ENCODE results near the gene RPTOR. TPM values are rescaled to one million over a fixed set of nuclear protein-coding genes. Genes with fewer than 3 reads are reported as not detected.
A peak's percentile ranks its signal among the peaks of the same experiment; 100 is the strongest.

The RPTOR gene
- polyA plus RNA-seq, 1 of the 3 experiments (the other 2 are of a cell fraction) = 14.9 TPM

GRCh38 chr17:80795090-80795580 is 250.5 kb downstream of the RPTOR start:
- no peak for DNase-seq
- CTCF ChIA-PET = interaction anchor here (0.7 to 1.9 kb wide), 6 partner anchors 10 to 228 kb away, joined by 3 to 5 read pairs (median 4); no protein-coding TSS in a partner anchor
- WGBS (ENCODE audit: low lambda C conversion rate) = 92% methylated on average over 12 of the region's 12 CpGs
- H3K9me2 ChIP-seq = no peaks in the 10 kb centered on the region
- no peak overlapping the region for H3K9ac ChIP-seq
- POLR2A ChIA-PET = interaction anchor here (0.6 to 1.0 kb wide), 2 partner anchors 13 to 206 kb away, joined by 3 to 4 read pairs; no protein-coding TSS in a partner anchor
- no peaks in the 10 kb centered on the region for H3K27me3 ChIP-seq (ENCODE audit: insufficient read depth)
- H3K4me3 ChIP-seq (ENCODE audit: low read depth in 2 of 2, low read length in 1 of 2) = no peak overlapping the region
- no peaks in the 10 kb centered on the region for H3K36me3 ChIP-seq (replicated peaks in 1 of 2; ENCODE audit: control insufficient read depth in 1 of 2, insufficient read depth in 2 of 2, low read length in 1 of 2)
- no peak overlapping the region for H2AFZ ChIP-seq (ENCODE audit: low read depth)
- H3K9me3 ChIP-seq = no peaks in the 10 kb centered on the region
- H3K27ac ChIP-seq (ENCODE audit: low read depth in 2 of 2, low read length in 1 of 2) = peak overlapping the region in 1 of 2 experiments; percentile 81; a peak in 2 of 4 replicates
- H3K79me2 ChIP-seq (ENCODE audit: insufficient read depth) = no peaks in the 10 kb centered on the region; the same call in 1 of the 2 replicates
- no peak overlapping the region for H3K4me2 ChIP-seq
- H3K4me1 ChIP-seq (ENCODE audit: control insufficient read depth in 1 of 2, insufficient read depth in 2 of 2, low read depth in 1 of 2, low read length in 1 of 2) = peaks cover 41 to 53% of the 10 kb centered on the region in 2 experiments
- H3F3A ChIP-seq (replicated peaks; ENCODE audit: insufficient read depth) = peaks cover 11% of the 10 kb centered on the region
- no peaks in the 10 kb centered on the region for H4K20me1 ChIP-seq (ENCODE audit: insufficient read depth)
- no peak for TF ChIP-seq TCF12 (IDR thresholded peaks at IDR 0.05)
- TF ChIP-seq SIN3A (IDR thresholded peaks at IDR 0.05; ENCODE audit: borderline replicate concordance, low read depth, low read length) = no peak
- TF ChIP-seq PBX3 (IDR thresholded peaks at IDR 0.05) = no peak
- no peak for TF ChIP-seq FOSL2 (IDR thresholded peaks at IDR 0.05; ENCODE audit: borderline replicate concordance, low read depth)
- TF ChIP-seq GABPA (IDR thresholded peaks at IDR 0.05; ENCODE audit: low read depth) = no peak
- no peak for TF ChIP-seq EZH2phosphoT487 (IDR thresholded peaks at IDR 0.05; ENCODE audit: borderline replicate concordance, low read depth)
- no peak for TF ChIP-seq CTCF (IDR thresholded peaks at IDR 0.05)
- TF ChIP-seq EP300 (IDR thresholded peaks at IDR 0.05; ENCODE audit: borderline replicate concordance in 1 of 2, low read depth in 1 of 2, low read length in 1 of 2) = no peak
- TF ChIP-seq RCOR1 (IDR thresholded peaks at IDR 0.05; ENCODE audit: low read length) = no peak
- TF ChIP-seq RXRA (IDR thresholded peaks at IDR 0.05; ENCODE audit: borderline replicate concordance, low read depth) = no peak
- no peak for TF ChIP-seq MXI1 (IDR thresholded peaks at IDR 0.05; ENCODE audit: low read depth, low read length)

- Histone ChIP-seq H3K27ac (ENCODE audit: low read depth in 2 of 2, low read length in 1 of 2) (peak overlapping the region in 1 of 2 experiments; percentile 81; a peak in 2 of 4 replicates), H3K9ac (no peak overlapping the region), H3K36me3 (replicated peaks in 1 of 2; ENCODE audit: control insufficient read depth in 1 of 2, insufficient read depth in 2 of 2, low read length in 1 of 2) (no peaks in the 10 kb centered on the region), H4K20me1 (ENCODE audit: insufficient read depth) (no peaks in the 10 kb centered on the region), H3K4me1 (ENCODE audit: control insufficient read depth in 1 of 2, insufficient read depth in 2 of 2, low read depth in 1 of 2, low read length in 1 of 2) (peaks cover 35 to 47% of the 10 kb centered on the region in 2 experiments), H3K4me2 (no peak overlapping the region), H3K9me2 (no peaks in the 10 kb centered on the region), H2AFZ (ENCODE audit: low read depth) (no peak overlapping the region), H3K27me3 (ENCODE audit: insufficient read depth) (no peaks in the 10 kb centered on the region), H3F3A (replicated peaks; ENCODE audit: insufficient read depth) (peaks cover 11% of the 10 kb centered on the region), H3K9me3 (no peaks in the 10 kb centered on the region), H3K79me2 (ENCODE audit: insufficient read depth) (no peaks in the 10 kb centered on the region; the same call in 1 of the 2 replicates), H3K4me3 (ENCODE audit: low read depth in 2 of 2, low read length in 1 of 2) (no peak overlapping the region)
- WGBS (ENCODE audit: low lambda C conversion rate) = 62% methylated on average over 14 of the region's 14 CpGs
- POLR2A ChIA-PET = interaction anchor here (0.6 to 1.0 kb wide), 2 partner anchors 14 to 207 kb away, joined by 3 to 4 read pairs; no protein-coding TSS in a partner anchor
- CTCF ChIA-PET = interaction anchor here (0.9 to 1.3 kb wide), 5 partner anchors 10 to 62 kb away, joined by 3 to 5 read pairs (median 3); no protein-coding TSS in a partner anchor
- DNase-seq = peak; percentile 93
- TF ChIP-seq MEF2A (IDR thresholded peaks at IDR 0.05; ENCODE audit: borderline replicate concordance, low read depth) (no peak), CHD2 (IDR thresholded peaks at IDR 0.05; ENCODE audit: low read length, partially characterized antibody) (peak; percentile 65), RAD21 (IDR thresholded peaks at IDR 0.05; ENCODE audit: low read length) (peak; percentile 41), REST (IDR thresholded peaks at IDR 0.05; ENCODE audit: low read depth, low read length) (no peak), GATA2 (CRISPR knock-in tag; IDR thresholded peaks at IDR 0.05) (no peak), FOXJ3 (CRISPR knock-in tag; IDR thresholded peaks at IDR 0.05) (peak; percentile 59; the same call in 1 of the 2 replicates), USF2 (IDR thresholded peaks at IDR 0.05; ENCODE audit: borderline replicate concordance, low read depth, low read length) (no peak), RCOR1 (IDR thresholded peaks at IDR 0.05; ENCODE audit: low read length) (peak; percentile 88)
Measured at GRCh38 chr17:80795754-80796153, 251.1 kb downstream of the RPTOR start.
